KOPT-K1 (cell line): ENCODE results near the gene CDC42BPB.

ENCODE experiments used
- H3K27ac ChIP-seq: fragments of 200-600 bp; sonication (generic); 2 replicates; pipeline ENCODE4 v1.5.1; 2016; ENCODE audit warnings: antibody characterized with exemption, mild to moderate bottlenecking, low read depth, low read length; ENCODE audit not compliant: poor library complexity, severe bottlenecking
- H3K36me3 ChIP-seq: fragments of 200-600 bp; sonication (generic); 2 replicates; pipeline ENCODE4 v1.5.1; 2017; ENCODE audit warnings: antibody characterized with exemption, mild to moderate bottlenecking, low read length, moderate library complexity; ENCODE audit not compliant: insufficient read depth
- H3K9me3 ChIP-seq: fragments of 200-600 bp; sonication (generic); 2 replicates; pipeline ENCODE4 v1.5.1; 2017; ENCODE audit warnings: antibody characterized with exemption, low read length, mild to moderate bottlenecking; ENCODE audit not compliant: insufficient read depth, poor library complexity, severe bottlenecking

CDC42BPB gene

GRCh38 chr14:102969901-102970300 is 87.4 kb downstream of the CDC42BPB start:
- no peaks in the 10 kb centered on the region for H3K36me3 ChIP-seq
- H3K9me3 ChIP-seq = no peaks in the 10 kb centered on the region
- H3K27ac ChIP-seq = no peak overlapping the region

GRCh38 chr14:102969060-102969791 is 88.1 kb downstream of the CDC42BPB start:
- no peaks in the 10 kb centered on the region for H3K9me3 ChIP-seq
- no peak overlapping the region for H3K27ac ChIP-seq
- H3K36me3 ChIP-seq = no peaks in the 10 kb centered on the region

DNA sequence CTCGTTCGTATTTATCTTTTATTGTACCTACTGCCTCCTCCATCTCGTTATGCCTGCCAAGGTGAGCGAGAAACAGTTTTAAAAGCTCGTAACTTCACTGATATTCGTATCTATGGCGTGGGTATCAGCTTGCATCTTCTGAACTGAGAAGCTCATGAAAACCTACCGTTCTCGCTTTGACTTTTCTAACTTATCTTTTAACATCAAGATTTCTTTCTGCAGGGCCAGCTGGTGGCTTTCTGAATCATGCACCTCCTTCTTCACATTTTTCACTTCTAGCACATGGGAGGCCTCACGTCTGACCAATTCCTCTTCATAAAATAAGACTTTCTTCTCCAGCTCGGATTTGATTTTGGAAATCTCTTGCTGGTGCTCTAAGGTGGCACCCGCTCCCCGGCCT is 89.0 kb downstream of the CDC42BPB start:
- Histone ChIP-seq H3K36me3 (no peaks in the 10 kb centered on the region), H3K9me3 (no peaks in the 10 kb centered on the region), H3K27ac (no peak overlapping the region)

DNA sequence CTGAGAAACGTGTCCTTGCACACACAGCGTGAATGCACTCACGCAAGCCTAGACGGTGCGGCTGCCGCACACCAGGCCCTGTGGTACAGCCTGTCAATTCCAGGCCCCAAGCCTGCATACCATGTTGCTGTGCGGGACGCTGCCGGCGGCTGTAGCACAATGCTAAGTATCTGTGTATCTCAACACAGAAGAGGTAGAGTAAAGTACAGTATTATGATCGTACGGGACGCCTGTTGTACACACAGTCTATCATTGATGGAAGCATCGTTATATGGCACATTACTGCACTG is 89.9 kb downstream of the CDC42BPB start:
- H3K36me3 ChIP-seq = no peaks in the 10 kb centered on the region
- no peaks in the 10 kb centered on the region for H3K9me3 ChIP-seq
- no peak overlapping the region for H3K27ac ChIP-seq

DNA sequence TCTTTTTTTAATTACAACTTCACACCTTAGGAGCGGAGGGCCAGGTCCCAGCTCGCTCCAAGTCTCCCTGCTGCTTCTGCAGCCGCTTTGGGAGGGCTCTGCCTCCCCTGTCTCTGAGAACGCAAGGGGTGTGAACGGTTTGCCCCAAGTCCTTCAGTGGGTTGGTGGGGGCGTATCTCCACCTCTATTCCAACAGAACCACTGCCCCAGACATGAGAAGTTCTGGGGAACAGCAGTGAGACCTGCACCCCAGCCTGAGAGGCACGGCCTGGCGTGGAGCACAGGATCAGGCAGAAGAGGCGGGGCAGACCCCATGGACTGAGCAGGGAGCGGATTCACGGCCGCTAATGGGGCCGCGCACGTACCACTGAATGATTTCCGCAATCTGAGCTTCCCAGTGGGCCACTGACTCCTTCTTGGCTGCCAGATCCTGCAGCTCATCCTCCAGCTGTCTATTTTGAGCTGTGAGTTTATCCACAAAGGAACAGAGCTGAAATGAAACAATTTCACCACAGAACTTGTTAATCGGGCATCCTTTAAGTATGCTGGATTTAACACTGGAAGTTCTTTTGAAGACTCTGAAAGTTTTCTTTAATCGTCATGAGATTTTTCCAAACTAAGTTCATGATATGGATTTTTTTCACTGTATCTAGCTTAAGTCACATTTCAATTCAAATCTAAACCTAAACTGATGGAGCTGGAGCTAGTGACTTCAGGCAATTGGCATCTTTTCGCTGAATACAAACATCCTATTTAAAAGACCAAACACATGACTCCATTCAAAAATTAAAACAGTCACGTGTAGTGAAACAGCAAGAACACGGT is 90.5 kb downstream of the CDC42BPB start:
- Histone ChIP-seq H3K9me3 (no peaks in the 10 kb centered on the region), H3K27ac (no peak overlapping the region), H3K36me3 (no peaks in the 10 kb centered on the region)

DNA sequence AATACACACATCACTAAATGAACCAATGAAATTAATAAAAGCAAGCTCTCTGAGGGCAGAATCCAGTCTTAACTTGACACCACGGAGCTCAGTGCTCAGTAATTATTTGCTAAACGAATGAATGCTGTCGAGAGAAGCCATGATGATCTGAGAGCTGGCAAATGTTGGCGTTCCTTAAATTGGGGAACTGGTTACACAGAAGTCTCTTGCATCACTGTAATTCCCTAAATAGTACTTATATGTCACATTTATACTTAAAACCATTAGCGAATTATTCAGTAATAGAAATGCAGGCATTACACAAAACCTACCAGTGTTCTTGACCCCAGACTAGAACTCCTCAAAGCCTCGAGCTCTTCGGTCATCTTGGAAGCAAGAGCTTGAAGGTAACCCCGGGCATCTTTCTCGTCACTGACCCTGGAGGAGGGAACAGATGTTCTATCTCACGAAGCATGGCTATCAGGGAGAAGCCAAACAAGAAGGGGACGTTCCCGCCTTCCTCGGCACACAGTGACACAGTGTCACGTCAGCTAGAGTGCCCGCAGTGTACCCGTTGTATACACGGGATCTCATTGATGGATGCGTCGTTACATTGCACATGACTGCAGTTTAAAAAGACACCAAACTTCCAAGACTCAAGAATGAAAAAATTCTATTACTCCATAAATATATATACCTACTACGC is 91.2 kb downstream of the CDC42BPB start:
- Histone ChIP-seq H3K9me3 (no peaks in the 10 kb centered on the region), H3K27ac (no peak overlapping the region), H3K36me3 (no peaks in the 10 kb centered on the region)

DNA sequence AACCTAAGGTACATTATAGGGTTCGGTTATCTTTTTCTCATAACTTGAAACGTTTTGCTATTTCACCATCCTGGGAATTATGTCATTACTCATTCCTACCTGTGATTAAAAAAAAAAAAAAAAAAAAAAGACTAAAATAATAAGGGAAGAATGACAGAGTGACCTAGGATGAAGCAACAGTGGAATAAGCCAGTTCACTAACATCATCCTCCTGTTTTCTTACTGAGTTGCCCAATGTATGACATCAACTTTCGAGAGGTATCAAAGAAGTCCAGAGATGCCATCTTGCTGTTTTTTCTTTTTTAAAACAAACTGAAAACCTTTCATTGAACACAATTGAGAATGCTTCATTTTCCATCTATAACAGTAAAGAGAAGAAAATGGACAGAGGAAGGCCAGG is 92.1 kb downstream of the CDC42BPB start:
- H3K27ac ChIP-seq = no peak overlapping the region
- H3K36me3 ChIP-seq = no peaks in the 10 kb centered on the region
- H3K9me3 ChIP-seq = no peaks in the 10 kb centered on the region

DNA sequence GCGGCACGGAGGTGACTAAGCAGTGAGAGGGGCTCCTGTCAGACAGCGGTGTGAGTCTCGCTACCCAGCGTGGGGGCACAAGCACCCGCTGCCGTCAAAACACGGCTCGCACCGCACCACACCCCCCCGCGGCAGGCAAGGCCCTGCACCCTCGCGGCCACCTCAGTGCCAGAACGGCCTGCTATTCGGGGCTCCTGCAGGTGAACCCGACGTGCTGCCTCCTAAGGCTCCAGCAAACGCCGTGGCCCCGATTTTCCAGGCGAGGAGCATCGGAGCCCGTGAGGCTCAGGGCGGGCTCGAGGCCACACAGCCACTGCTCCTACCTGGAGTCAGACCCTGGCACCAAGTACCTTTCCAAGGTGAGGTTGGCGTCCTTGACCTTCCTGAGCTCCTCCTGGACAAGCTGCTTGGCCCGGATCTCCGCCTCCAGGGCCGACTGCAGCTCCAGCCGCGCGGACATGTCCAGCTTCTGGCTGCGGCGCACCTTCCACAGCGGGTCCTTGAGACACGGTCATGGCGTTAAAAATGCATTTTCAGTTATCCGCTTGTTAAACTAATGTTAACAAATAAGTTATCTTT is 93.1 kb downstream of the CDC42BPB start:
- H3K27ac ChIP-seq = no peak overlapping the region
- no peaks in the 10 kb centered on the region for H3K9me3 ChIP-seq
- no peaks in the 10 kb centered on the region for H3K36me3 ChIP-seq

DNA sequence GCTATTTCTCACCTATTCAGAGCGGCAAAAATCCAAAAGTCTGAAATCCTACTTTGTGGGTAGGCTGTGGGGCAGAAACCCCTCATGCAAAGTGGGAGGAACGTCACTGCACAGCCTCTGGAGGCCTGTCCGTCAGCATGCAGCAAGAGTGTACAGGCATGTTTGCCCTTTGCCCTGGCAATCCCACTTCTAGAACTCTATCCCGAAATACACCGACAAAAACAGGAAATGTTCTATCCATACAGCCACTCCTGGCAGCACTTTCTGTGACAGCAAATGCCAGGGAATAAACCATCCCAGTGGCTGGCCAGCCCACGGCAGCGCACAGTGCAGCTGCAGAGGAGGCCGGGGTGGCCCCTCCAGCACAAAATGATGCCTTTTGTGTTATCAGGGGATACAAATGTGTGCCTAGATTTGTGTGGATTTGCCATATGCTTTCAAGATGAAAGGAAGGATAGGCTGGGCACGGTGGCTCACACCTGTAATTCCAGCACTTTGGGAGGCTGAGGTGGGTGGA is 95.2 kb downstream of the CDC42BPB start:
- H3K36me3 ChIP-seq = no peaks in the 10 kb centered on the region
- no peak overlapping the region for H3K27ac ChIP-seq
- no peaks in the 10 kb centered on the region for H3K9me3 ChIP-seq

DNA sequence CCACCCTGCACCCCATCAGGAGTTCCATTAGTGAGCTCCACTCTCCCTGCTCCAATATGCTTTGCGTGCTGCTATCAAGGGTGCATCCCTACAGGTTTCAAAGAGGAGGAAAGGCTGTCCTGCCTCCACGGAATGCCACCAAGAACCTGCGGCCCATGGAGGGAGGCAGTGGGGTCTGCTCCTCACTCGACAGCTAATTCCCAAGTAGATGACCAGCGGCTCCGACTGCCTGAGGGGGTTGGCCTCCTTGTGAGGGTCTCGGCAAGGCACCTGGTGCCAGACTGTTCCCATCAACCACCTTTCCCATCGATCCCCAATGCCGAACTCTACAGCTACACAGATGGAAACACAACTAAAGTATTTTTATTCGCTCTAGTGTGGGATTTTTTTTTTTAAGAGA is 98.9 kb downstream of the CDC42BPB start:
- no peaks in the 10 kb centered on the region for H3K36me3 ChIP-seq
- H3K27ac ChIP-seq = no peak overlapping the region
- H3K9me3 ChIP-seq = no peaks in the 10 kb centered on the region

DNA sequence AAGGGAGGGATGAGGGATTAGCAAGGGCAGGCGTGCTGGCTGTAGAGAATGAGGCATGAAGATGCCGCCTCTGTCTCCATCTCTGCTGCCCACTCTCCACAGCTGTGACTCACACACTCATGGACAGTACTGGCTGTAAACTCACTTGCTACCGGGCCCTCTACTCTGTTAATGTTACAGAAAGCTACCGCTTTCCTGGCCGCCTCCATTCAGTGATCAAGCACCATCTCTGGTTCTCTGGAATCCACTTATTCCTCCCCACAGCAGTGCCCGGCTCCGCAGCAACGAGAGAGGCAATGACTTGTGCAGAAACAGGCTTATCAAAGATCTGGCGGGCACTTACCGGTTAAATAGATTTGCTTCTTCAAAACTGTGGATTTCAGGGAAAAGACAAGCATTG is 100.1 kb downstream of the CDC42BPB start:
- no peaks in the 10 kb centered on the region for H3K9me3 ChIP-seq
- H3K27ac ChIP-seq = no peak overlapping the region
- H3K36me3 ChIP-seq = no peaks in the 10 kb centered on the region

- Histone ChIP-seq H3K27ac (no peak overlapping the region), H3K9me3 (no peaks in the 10 kb centered on the region), H3K36me3 (no peaks in the 10 kb centered on the region)
Observed at GRCh38 chr14:102955636-102956408, 101.5 kb downstream of the CDC42BPB start.

DNA sequence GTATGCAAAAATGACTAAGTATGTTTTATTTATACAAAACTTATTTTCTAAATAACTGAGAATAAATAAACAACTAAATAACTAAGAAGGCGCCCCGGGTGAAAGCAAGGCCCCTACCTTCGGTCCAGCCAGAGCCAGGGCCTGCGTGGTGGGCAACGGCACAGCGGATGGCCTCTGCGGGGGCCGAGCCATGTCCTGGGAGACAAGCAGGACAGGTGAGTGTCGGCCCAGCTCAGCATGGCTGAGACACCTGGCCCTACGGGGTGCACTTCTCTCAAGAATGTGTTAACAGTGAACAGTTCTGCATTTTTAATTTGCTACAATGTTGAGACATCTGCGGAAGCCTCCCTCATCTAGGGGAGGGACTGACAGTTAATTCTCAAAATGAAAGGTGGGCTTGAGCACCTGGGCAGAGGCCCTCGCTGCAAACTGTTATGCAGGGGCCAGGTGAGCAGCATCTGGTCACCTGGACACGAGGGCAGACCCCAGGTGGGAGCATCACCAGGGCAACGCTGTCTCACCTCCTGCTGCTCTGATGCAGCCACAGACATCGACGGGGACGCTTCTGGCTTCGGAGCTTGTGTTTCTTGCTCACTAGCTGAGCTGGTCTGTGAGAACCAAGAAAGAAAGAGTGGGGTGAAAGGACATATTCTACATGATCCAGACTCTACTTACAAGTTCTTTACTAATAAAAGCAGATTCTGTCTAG is 103.1 kb downstream of the CDC42BPB start:
- H3K36me3 ChIP-seq = no peaks in the 10 kb centered on the region
- no peaks in the 10 kb centered on the region for H3K9me3 ChIP-seq
- no peak overlapping the region for H3K27ac ChIP-seq

DNA sequence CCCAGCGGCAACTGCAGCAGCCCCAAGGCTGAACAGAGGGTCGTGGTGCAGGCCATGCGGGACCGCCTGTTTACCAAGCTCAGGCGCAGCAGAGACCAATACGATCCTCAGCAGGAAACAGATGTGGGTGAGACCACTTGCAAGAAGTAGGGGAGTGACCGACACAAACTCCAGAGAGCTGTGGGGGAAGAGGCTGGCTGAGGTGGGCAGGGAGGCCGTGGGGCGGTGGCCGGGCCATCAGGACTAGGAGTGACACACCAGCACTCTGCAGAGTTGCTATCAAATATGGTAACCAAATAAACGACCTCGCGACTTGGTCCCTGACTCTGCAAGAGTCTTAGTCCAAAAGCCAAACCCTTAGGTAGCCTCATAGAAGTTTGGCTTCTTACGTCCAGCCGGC is 104.2 kb downstream of the CDC42BPB start:
- no peaks in the 10 kb centered on the region for H3K36me3 ChIP-seq
- H3K9me3 ChIP-seq = no peaks in the 10 kb centered on the region
- H3K27ac ChIP-seq = no peak overlapping the region
